Stimulated activated CD4-positive, alpha-beta T cell treated with anti-CD3 and anti-CD28 coated beads, Interleukin-15, amount 100 ng/mL, for 1 hour (primary cell): Measurements from ENCODE around the gene TMEM156.
"Not testable (repeated sequence)": the region's sequence is repeated elsewhere in the genome, so short reads cannot be mapped to it uniquely, and the experiment has no call there.

Experiments used
- DNase-seq, 2 donors: peaks; one replicate each; pipeline ENCODE4 v3.0.0-alpha.2; 2020; ENCODE audit warnings: low read depth in 1 of 2, low spot score in 1 of 2

TMEM156 gene

DNA sequence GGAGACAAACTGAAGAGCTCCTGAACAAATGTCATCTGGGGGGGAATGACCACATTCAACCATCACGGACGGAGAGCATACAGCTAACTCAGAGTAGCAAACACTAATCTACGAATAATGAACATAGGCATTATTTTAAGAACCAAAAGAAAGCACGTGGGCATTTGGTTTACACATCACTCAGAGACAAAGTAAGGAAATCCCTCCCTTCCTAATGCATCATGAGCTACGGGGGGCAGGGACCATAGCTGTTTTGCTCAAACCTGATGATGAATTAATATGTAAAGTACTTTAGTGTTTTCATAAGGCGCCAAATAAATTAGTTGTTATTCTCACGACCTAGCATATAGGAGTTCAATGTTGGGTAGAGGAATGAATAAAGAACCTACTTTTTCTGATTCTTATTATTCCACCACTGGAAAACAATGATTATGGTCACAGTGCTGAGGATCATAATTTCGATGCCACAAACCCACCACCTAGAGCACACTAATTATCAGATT is 11.7 kb upstream of the TMEM156 start:
- DNase-seq: no peak

- DNase-seq: no peak
Measured at GRCh38 chr4:39043058-39043860, 11.1 kb upstream of the TMEM156 start.

DNA sequence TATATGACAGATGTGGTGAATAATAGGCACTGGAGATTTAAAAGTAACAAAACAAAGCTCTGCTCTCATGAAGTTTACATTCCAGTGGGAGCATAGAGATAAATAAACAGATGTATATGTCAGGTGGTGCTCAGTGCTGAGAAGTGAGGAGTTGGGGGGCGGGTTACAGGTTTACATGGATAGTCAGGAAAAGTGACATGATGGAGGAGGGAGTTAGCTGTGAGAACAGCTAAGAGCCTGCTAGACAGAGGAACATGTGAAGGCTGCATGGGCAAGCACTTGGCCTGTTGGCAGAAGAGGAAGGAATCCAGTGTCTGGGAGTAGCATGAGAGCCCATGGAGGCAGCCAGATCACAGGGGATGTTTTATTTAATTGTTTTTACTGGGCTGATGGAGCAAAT is 10.2 kb upstream of the TMEM156 start:
- DNase-seq: no peak

DNA sequence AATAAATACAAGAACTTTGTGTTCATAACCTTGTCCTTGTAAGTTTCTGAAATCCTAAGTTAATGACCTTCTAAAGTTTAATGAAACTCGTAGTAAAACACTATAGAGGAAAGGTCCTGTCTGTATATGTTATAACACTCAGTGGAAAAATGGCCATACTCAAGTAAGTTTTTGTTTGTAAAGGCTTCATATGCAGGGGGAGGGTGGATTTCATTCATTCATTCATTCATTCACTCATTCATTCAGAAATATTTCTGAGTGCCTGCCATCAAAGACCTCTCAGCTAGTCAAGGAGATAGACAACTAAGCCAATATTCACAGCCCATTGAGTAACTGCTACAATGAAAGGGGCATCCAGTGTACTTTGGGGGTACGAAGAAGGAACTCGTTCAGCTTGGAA is 6.9 kb upstream of the TMEM156 start:
- DNase-seq: no peak

DNA sequence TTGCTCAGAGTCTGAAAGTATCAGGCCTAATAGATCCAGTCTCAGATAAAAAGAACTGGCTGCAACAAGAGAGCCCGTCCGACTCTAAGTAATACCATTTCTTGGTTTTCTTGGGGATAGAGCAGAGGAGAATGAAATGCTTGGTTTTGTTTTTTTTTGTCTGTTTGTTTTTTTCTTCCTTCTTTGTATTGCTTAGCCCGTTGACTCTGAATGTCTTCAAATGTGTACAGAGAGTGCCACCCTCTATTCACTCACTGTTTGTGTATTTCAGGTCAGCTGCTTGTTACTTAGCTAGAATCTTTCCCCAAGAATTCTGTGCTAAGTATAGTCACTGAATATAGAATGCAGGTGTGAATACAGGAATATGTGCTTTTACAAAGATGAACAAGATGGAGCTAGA is 5.7 kb upstream of the TMEM156 start:
- DNase-seq: no peak

- no peak for DNase-seq
Measured at GRCh38 chr4:39037491-39037825, 5.2 kb upstream of the TMEM156 start.

DNA sequence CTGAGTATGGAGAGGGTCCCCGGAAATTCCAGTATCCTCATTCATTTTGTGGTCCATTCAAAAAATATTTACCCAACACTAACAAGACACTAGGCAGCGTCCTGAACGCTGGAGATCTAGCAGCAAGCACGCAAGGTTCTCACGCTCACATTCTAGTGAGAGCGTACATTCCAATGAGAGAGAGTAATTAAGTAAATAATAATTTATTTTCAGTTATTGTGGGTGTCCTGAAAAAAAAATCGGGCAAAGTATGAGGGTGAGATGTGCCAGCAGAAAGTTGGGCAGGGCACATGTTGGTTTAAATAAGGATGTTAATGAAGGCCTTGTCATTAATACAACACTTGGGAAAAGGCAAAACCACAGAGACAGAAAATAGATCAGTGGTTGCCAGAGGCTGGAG is 4.0 kb upstream of the TMEM156 start:
- no peak for DNase-seq

DNA sequence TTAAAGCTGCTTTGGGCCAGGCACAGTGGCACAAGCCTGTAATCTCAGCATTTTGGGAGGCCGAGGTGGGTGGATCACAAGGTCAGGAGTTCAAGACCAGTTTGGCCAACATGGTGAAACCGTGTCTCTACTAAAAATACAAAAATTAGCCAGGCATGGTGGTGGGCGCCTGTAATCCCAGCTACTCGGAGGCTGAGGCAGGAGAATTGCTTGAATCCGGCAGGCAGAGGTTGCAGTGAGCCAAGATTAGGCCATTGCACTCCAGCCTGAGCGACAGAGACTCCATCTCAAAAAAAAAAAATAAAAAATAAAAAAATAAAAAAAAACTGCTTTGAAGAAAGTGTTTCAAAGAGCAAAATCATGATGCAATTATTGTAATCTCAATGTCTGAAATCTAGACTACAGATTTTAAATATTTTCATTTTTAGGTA is 604 bp downstream of the TMEM156 start:
- not testable (repeated sequence) for DNase-seq

- DNase-seq: no peak
Measured at GRCh38 chr4:39030725-39031124, 1.5 kb downstream of the TMEM156 start.

- DNase-seq: no peak
Measured at GRCh38 chr4:39029752-39030694, 2.2 kb downstream of the TMEM156 start.

GRCh38 chr4:39026096-39026495 is 6.1 kb downstream of the TMEM156 start:
- DNase-seq: no peak

GRCh38 chr4:39025552-39026085 is 6.6 kb downstream of the TMEM156 start:
- no peak for DNase-seq

- no peak for DNase-seq
Measured at GRCh38 chr4:39024311-39024865, 7.8 kb downstream of the TMEM156 start.

- no peak for DNase-seq
Measured at GRCh38 chr4:39023059-39023458, 9.2 kb downstream of the TMEM156 start.

DNA sequence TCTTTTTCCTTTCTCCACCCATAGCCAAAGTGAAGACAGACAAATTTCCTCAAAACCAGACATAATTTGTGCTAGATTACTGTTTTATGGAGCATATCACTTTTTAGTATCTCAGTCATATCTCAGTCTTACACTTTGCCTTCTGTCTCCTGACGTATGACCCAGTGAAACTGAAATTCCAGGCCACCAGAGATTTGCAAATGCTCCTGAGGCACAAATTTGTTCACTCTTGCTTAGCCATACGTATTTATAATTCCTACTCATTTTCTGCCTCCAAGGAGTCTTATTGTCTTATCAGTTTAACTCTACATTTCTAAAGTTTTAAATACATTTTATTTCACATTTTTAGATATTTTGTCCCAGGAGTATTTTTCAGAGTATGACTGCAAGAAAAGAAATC is 10.0 kb downstream of the TMEM156 start:
- DNase-seq: no peak

GRCh38 chr4:39021631-39022030 is 10.6 kb downstream of the TMEM156 start:
- DNase-seq: no peak

GRCh38 chr4:39020130-39020529 is 12.1 kb downstream of the TMEM156 start:
- DNase-seq: no peak

DNA sequence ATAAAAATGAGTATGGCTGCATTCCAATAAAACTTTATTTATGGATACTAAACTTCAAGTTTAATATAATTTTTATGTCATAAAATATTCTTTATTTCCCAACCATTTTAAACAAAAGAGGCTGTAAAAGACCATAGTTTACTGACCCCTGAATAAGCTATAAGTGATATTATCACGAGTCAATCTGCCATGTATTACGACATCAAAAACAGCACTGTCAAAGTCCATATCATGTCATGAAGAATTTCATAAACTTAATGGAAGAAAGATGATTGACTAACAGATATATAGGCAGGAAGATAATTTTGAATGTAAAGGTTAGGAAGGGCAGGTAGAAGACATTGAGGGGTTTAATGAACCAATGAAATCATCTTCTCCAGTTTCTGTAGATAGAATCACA is 18.2 kb downstream of the TMEM156 start:
- no peak for DNase-seq

- DNase-seq: no peak
Measured at GRCh38 chr4:39004758-39005157, 27.5 kb downstream of the TMEM156 start.

DNA sequence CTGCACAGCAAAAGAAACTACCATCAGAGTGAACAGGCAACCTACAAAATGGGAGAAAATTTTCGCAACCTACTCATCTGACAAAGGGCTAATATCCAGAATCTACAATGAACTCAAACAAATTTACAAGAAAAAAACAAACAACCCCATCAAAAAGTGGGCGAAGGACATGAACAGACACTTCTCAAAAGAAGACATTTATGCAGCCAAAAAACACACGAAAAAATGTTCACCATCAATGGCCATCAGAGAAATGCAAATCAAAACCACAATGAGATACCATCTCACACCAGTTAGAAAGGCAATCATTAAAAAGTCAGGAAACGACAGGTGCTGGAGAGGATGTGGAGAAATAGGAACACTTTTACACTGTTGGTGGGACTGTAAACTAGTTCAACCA is 30.2 kb downstream of the TMEM156 start:
- DNase-seq: not testable (repeated sequence)

DNA sequence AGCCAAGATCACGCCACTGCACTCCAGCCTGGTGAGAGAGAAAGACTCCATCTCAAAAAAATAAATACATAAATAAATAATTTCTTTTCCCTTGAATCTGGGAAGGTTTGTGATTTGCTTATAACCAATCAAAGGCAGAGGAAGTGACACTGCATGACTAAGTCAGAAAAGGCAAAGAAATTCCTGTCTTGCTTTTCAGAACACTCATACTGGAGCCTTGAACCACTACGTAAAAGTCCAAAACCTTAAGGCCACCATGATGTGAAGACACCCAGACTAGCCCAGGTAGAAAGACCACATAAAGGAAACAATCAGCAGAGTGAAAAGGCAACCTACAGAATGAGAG is 36.6 kb downstream of the TMEM156 start:
- DNase-seq: no peak

GRCh38 chr4:38994135-38994534 is 38.1 kb downstream of the TMEM156 start:
- DNase-seq: no peak
